SK-N-SH treated with all-trans-retinoic acid at 6 μM for 48 hours (cell line): ENCODE measurements around the gene INHBB.

Experiments
- ATAC-seq: fragments of 200-7000 bp; cut with Tn5 transposase; 3 replicates; pipeline ENCODE4 v1.9.1; 2020; ENCODE audit warnings: mild to moderate bottlenecking, moderate library complexity
- ARNTL ChIP-seq: fragments of 450-650 bp; formaldehyde crosslinking; IDR thresholded peaks from 2 replicates; pipeline ENCODE4 v1.5.0; 2020; ENCODE audit warnings: low read depth, mild to moderate bottlenecking, moderate library complexity, borderline replicate concordance
- BACH2 ChIP-seq: fragments of 250-450 bp; sonication (Bioruptor Pico); IDR thresholded peaks from 2 replicates; pipeline ENCODE4 v1.9.0; 2021; ENCODE audit warnings: mild to moderate bottlenecking, borderline replicate concordance
- CSDC2 ChIP-seq: fragments of 250-450 bp; sonication (Bioruptor Pico); IDR thresholded peaks from 2 replicates; pipeline ENCODE4 v1.5.0; 2020; ENCODE audit warnings: mild to moderate bottlenecking, moderate library complexity
- ESRRG ChIP-seq: fragments of 250-450 bp; sonication (Bioruptor Pico); IDR thresholded peaks from 2 replicates; pipeline ENCODE4 v1.6.1; 2021; ENCODE audit warnings: mild to moderate bottlenecking
- GLIS3 ChIP-seq: fragments of 250-450 bp; sonication (Bioruptor Pico); IDR thresholded peaks from 2 replicates; pipeline ENCODE4 v1.5.0; 2020; ENCODE audit warnings: mild to moderate bottlenecking, moderate library complexity
- ISL1 ChIP-seq: fragments of 250-450 bp; sonication (Bioruptor Pico); IDR thresholded peaks from 2 replicates; pipeline ENCODE4 v2.1.2; 2022; ENCODE audit warnings: mild to moderate bottlenecking, moderate library complexity
- OSR1 ChIP-seq: fragments of 250-450 bp; sonication (Bioruptor Pico); IDR thresholded peaks from 2 replicates; pipeline ENCODE4 v1.8.0; 2022; ENCODE audit warnings: moderate library complexity, mild to moderate bottlenecking, inconsistent platforms
- PPARA ChIP-seq: fragments of 250-450 bp; sonication (Bioruptor Pico); IDR thresholded peaks from 2 replicates; pipeline ENCODE4 v1.5.0; 2020; ENCODE audit warnings: mild to moderate bottlenecking, borderline replicate concordance
- RARB ChIP-seq: fragments of 250-450 bp; sonication (Bioruptor Pico); IDR thresholded peaks from 2 replicates; pipeline ENCODE4 v1.8.0; 2021; ENCODE audit warnings: mild to moderate bottlenecking, moderate library complexity
- SNAI2 ChIP-seq: fragments of 250-450 bp; sonication (Bioruptor Pico); IDR thresholded peaks from 2 replicates; pipeline ENCODE4 v1.5.0; 2020; ENCODE audit warnings: mild to moderate bottlenecking, moderate library complexity
- TCF4 ChIP-seq: fragments of 250-450 bp; sonication (Bioruptor Pico); IDR thresholded peaks from 2 replicates; pipeline ENCODE4 v1.8.0; 2021; ENCODE audit warnings: mild to moderate bottlenecking, moderate library complexity, borderline replicate concordance
- TOX ChIP-seq: fragments of 250-450 bp; sonication (Bioruptor Pico); IDR thresholded peaks from 2 replicates; pipeline ENCODE4 v1.8.0; 2021; ENCODE audit warnings: mild to moderate bottlenecking, moderate library complexity, borderline replicate concordance
- ZC3H10 ChIP-seq: fragments of 250-450 bp; sonication (Bioruptor Pico); IDR thresholded peaks from 2 replicates; pipeline ENCODE4 v1.5.1; 2021; ENCODE audit warnings: mild to moderate bottlenecking, moderate library complexity
- ZFP3 ChIP-seq: fragments of 250-450 bp; sonication (Bioruptor Pico); IDR thresholded peaks from 2 replicates; pipeline ENCODE4 v1.5.0; 2020; ENCODE audit warnings: mild to moderate bottlenecking, moderate library complexity
- ZFP30 ChIP-seq: fragments of 450-650 bp; formaldehyde crosslinking; IDR thresholded peaks from 2 replicates; pipeline ENCODE4 v1.5.0; 2022; ENCODE audit warnings: mild to moderate bottlenecking, moderate library complexity
- ZNF565 ChIP-seq: fragments of 450-650 bp; formaldehyde crosslinking; conservative IDR thresholded peaks from 2 replicates; pipeline ENCODE4 v1.5.0; 2020; ENCODE audit warnings: low read depth, mild to moderate bottlenecking, moderate library complexity
- ZNF70 ChIP-seq: fragments of 450-650 bp; formaldehyde crosslinking; IDR thresholded peaks from 2 replicates; pipeline ENCODE4 v1.5.0; 2020; ENCODE audit warnings: mild to moderate bottlenecking, moderate library complexity
- ZNF8 ChIP-seq: fragments of 450-650 bp; formaldehyde crosslinking; IDR thresholded peaks from 2 replicates; pipeline ENCODE4 v1.5.0; 2020; ENCODE audit warnings: mild to moderate bottlenecking, moderate library complexity
- TF ChIP-seq, protein P1 (sequence below): fragments of 250-450 bp; sonication (Bioruptor Pico); IDR thresholded peaks from 2 replicates; pipeline ENCODE4 v1.8.0; 2021; ENCODE audit warnings: low read depth, mild to moderate bottlenecking, moderate library complexity, borderline replicate concordance
- TF ChIP-seq, protein P2 (sequence below): fragments of 250-450 bp; sonication (Bioruptor Pico); IDR thresholded peaks from 2 replicates; pipeline ENCODE4 v1.5.1; 2020; ENCODE audit warnings: low read depth, mild to moderate bottlenecking, moderate library complexity
- TF ChIP-seq, protein P3 (sequence below): fragments of 250-450 bp; sonication (Bioruptor Pico); IDR thresholded peaks from 2 replicates; pipeline ENCODE4 v1.5.0; 2020; ENCODE audit warnings: mild to moderate bottlenecking, moderate library complexity

The INHBB gene

DNA sequence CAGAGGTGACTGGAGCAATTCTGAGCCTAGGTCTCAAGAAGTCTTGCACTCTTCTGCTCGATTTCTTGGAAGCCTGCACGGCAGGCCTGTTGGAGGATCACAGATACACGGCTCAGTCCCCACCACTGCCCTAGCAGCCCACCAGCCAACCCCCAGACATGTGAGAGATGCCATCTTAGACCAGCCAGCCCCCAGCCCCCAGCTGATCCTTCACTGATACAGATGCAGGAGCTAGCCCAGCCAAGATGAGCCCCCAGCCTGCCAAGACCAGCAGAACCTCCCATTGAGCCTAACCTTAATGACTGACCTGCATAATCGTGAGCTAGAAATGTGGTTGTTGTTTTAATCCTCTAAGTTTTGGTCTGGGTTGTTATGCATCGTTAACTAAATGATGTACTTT, 47.5 kb downstream of the INHBB start:
- no peak for ATAC-seq
- TF ChIP-seq, protein P1, sequence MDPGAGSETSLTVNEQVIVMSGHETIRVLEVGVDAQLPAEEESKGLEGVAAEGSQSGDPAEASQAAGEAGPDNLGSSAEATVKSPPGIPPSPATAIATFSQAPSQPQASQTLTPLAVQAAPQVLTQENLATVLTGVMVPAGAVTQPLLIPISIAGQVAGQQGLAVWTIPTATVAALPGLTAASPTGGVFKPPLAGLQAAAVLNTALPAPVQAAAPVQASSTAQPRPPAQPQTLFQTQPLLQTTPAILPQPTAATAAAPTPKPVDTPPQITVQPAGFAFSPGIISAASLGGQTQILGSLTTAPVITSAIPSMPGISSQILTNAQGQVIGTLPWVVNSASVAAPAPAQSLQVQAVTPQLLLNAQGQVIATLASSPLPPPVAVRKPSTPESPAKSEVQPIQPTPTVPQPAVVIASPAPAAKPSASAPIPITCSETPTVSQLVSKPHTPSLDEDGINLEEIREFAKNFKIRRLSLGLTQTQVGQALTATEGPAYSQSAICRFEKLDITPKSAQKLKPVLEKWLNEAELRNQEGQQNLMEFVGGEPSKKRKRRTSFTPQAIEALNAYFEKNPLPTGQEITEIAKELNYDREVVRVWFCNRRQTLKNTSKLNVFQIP = no peak
- TF ChIP-seq ZNF8 (CRISPR knock-in tag) (no peak), ZNF70 (CRISPR knock-in tag) (no peak), TOX (no peak), ARNTL (CRISPR knock-in tag) (no peak), ESRRG (CRISPR knock-in tag) (no peak), BACH2 (CRISPR knock-in tag) (no peak), ISL1 (CRISPR knock-in tag) (no peak), TCF4 (CRISPR knock-in tag) (no peak), ZFP30 (CRISPR knock-in tag) (no peak), CSDC2 (CRISPR knock-in tag) (no peak), GLIS3 (CRISPR knock-in tag) (no peak), PPARA (CRISPR knock-in tag) (no peak), OSR1 (CRISPR knock-in tag) (no peak)

DNA sequence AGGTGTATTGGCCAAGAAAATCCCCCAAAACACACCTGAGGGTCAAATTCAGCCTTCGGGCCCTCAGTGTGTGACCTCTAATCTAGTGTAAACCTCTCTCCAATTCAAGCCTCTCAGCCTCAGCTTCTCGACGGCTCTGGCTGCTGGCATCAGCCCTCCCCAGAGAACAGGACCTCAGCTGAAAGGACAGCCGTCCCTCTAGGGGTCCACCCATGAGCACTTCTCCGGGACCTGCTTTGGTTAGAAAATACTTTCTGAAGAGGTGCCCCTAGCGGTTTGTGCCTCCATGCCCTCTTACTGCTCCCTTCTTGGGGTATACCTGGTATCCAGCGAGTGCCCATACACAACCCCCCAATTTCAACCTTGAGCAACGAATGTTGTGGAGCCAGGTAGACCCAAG, 48.8 kb downstream of the INHBB start:
- TF ChIP-seq ZFP3 = no peak
- no peak for TF ChIP-seq ZNF70 (CRISPR knock-in tag)
- no peak for TF ChIP-seq ZNF8 (CRISPR knock-in tag)
- TF ChIP-seq ZFP30 (CRISPR knock-in tag) = no peak
- TF ChIP-seq CSDC2 (CRISPR knock-in tag) = no peak
- no peak for TF ChIP-seq ESRRG (CRISPR knock-in tag)
- no peak for TF ChIP-seq OSR1 (CRISPR knock-in tag)
- no peak for TF ChIP-seq SNAI2
- TF ChIP-seq, all 23 proteins: peak for 0
- ATAC-seq = no peak

DNA sequence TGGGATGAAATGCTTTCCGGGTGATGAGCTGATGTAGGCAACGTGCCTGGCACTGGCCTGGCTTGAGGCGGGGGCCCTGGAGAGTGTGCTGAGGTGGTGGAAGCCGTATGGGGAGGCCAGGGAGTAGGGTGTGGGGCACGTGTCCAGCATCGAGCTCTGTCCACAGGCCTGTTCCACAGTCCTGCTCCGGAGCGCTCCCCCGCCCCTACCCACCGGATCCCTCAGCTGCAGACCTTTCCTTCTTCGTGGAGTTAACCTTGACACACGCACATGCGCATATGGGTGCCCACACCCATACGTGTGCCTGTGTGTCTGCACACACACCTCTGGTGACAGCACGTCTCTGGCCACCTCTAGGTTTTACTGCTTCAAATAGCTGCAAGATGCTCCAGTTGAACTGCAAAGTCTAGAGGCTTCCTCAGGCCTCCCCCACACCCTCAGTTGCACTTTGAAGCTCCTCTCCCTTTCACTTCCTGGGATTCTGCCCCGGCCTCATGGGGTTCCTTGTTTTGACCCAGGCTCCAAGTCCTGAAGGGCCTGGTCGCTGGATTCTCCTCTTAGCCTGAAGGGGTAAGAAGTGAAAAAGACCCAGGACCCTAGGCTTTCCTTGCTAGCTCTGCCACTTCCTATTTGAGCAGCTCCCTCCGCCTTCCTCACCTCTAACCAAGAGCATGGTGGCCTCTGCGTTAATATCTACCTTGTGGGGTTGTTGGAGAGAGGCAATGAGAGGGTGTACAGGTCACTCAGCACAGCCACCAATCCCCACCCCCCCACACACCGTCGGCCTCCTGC, 49.5 kb downstream of the INHBB start:
- TF ChIP-seq ESRRG (CRISPR knock-in tag) = no peak
- TF ChIP-seq, protein P2, sequence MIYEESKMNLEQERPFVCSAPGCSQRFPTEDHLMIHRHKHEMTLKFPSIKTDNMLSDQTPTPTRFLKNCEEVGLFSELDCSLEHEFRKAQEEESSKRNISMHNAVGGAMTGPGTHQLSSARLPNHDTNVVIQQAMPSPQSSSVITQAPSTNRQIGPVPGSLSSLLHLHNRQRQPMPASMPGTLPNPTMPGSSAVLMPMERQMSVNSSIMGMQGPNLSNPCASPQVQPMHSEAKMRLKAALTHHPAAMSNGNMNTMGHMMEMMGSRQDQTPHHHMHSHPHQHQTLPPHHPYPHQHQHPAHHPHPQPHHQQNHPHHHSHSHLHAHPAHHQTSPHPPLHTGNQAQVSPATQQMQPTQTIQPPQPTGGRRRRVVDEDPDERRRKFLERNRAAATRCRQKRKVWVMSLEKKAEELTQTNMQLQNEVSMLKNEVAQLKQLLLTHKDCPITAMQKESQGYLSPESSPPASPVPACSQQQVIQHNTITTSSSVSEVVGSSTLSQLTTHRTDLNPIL (CRISPR knock-in tag) = no peak
- TF ChIP-seq RARB = no peak
- TF ChIP-seq TOX = no peak
- no peak for TF ChIP-seq TCF4 (CRISPR knock-in tag)
- ATAC-seq = no peak

DNA sequence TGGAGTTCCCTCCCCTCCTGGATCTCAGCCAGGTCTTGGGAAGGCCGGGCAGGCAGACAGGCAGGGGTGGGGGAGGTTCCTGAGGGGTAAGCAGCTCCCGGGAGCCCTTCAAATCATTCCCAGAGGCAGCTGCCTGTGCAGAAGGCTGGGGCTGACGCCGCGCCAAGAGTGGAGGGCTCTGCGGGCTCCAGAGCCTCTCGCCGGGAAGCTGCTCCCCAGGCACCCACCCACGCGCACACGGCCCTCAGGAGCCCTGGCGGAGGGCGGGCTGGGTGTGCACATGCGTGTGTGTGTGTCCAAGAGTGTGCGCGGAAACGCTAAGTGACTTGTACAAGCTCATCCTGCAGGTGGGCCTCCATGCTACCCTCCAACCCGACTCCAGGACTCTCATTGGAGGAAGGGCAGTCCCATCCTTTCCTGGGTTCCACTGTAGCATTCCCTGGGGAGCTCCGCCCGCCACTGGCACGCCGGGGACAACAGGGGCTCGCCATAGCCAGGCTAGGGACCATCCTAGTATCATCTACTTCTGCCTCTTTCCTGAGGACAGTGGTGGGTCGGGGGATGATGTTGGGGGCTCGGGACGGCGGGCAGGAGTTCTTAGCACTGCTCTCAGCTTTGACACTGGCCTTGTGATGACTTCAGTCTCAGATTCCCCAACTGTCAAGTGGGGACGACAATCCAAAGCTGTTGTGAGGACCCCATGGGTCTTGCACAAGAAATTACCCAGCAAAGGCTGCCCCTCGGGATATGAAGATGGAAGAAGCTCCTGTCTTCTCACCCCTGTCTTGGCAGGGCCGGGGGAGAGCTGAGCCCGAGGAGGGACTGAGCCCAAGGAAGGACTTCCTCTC, 50.3 kb downstream of the INHBB start:
- no peak for TF ChIP-seq ISL1 (CRISPR knock-in tag)
- TF ChIP-seq GLIS3 (CRISPR knock-in tag) = no peak
- no peak for TF ChIP-seq ZNF565
- TF ChIP-seq, protein P3, sequence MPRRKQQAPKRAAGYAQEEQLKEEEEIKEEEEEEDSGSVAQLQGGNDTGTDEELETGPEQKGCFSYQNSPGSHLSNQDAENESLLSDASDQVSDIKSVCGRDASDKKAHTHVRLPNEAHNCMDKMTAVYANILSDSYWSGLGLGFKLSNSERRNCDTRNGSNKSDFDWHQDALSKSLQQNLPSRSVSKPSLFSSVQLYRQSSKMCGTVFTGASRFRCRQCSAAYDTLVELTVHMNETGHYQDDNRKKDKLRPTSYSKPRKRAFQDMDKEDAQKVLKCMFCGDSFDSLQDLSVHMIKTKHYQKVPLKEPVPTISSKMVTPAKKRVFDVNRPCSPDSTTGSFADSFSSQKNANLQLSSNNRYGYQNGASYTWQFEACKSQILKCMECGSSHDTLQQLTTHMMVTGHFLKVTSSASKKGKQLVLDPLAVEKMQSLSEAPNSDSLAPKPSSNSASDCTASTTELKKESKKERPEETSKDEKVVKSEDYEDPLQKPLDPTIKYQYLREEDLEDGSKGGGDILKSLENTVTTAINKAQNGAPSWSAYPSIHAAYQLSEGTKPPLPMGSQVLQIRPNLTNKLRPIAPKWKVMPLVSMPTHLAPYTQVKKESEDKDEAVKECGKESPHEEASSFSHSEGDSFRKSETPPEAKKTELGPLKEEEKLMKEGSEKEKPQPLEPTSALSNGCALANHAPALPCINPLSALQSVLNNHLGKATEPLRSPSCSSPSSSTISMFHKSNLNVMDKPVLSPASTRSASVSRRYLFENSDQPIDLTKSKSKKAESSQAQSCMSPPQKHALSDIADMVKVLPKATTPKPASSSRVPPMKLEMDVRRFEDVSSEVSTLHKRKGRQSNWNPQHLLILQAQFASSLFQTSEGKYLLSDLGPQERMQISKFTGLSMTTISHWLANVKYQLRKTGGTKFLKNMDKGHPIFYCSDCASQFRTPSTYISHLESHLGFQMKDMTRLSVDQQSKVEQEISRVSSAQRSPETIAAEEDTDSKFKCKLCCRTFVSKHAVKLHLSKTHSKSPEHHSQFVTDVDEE (CRISPR knock-in tag) = no peak
- TF ChIP-seq, protein P1 = no peak
- no peak for TF ChIP-seq ZC3H10 (CRISPR knock-in tag)
- TF ChIP-seq TOX = no peak
- TF ChIP-seq RARB = no peak
- TF ChIP-seq TCF4 (CRISPR knock-in tag) = no peak
- no peak for TF ChIP-seq ESRRG (CRISPR knock-in tag)
- TF ChIP-seq ZNF8 (CRISPR knock-in tag) = no peak
- no peak for TF ChIP-seq ARNTL (CRISPR knock-in tag)
- no peak for TF ChIP-seq PPARA (CRISPR knock-in tag)

More for the DNA sequence above, 50.3 kb downstream of the INHBB start:
- no peak for ATAC-seq
